Testis (tissue), 2 donors: ENCODE measurements around the gene MACROD1.

ENCODE experiments used
- CTCF ChIP-seq, 3 experiments: fragments of 450-650 bp in 2 of 3; fragments of 200-600 bp in 1 of 3; sonication (generic) in 1 of 3; IDR thresholded peaks; one replicate each; pipeline ENCODE4 v1.5.1; 2016 to 2019; ENCODE audit warnings: antibody characterized with exemption in 3 of 3, mild to moderate bottlenecking in 2 of 3, moderate library complexity in 1 of 3
- POLR2A ChIP-seq: fragments of 450-650 bp; IDR thresholded peaks from one replicate; pipeline ENCODE4 v1.6.1; 2017; ENCODE audit warnings: antibody characterized with exemption, mild to moderate bottlenecking, moderate library complexity

GRCh38 chr11:64020976-64021756 lies 144.7 kb downstream of the MACROD1 start:
- TF ChIP-seq CTCF (IDR thresholded peaks at IDR 0.05) (no peak), POLR2A (no peak)
